NOMO-1 (cell line): ENCODE measurements around the gene MAGEB17.

Experiments
- DNase-seq, 2 experiments: peaks; one replicate each; lab custom pipeline; 2025; ENCODE audit not compliant: unreplicated experiment in 2 of 2; lab: John Stamatoyannopoulos, UW

The MAGEB17 gene

GRCh38 chrX:16205840-16206239, 38.6 kb downstream of the MAGEB17 start:
- DNase-seq = no peak

GRCh38 chrX:16207634-16208033, 40.4 kb downstream of the MAGEB17 start:
- no peak for DNase-seq

GRCh38 chrX:16208601-16209000, 41.3 kb downstream of the MAGEB17 start:
- no peak for DNase-seq

GRCh38 chrX:16210061-16210460, 42.8 kb downstream of the MAGEB17 start:
- no peak for DNase-seq

GRCh38 chrX:16212024-16212423, 44.7 kb downstream of the MAGEB17 start:
- DNase-seq = no peak

GRCh38 chrX:16212436-16212835, 45.2 kb downstream of the MAGEB17 start:
- peak; percentile 17 to 29 for DNase-seq

GRCh38 chrX:16213961-16214360, 46.7 kb downstream of the MAGEB17 start:
- DNase-seq = no peak

- DNase-seq = no peak
Observed at GRCh38 chrX:16215660-16216059, 48.4 kb downstream of the MAGEB17 start.
